DOHH2 (cell line): ENCODE data around the gene UVSSA.

Experiments
- H3F3A ChIP-seq: fragments of 200-600 bp; sonication (generic), shearing (Covaris generic); 2 replicates; pipeline ENCODE4 v1.6.0; 2016; ENCODE audit warnings: antibody characterized with exemption, mild to moderate bottlenecking; ENCODE audit not compliant: control insufficient read depth, insufficient read depth
- H3K27ac ChIP-seq: fragments of 200-600 bp; sonication (generic); 2 replicates; pipeline ENCODE4 v1.5.1; 2014; ENCODE audit warnings: low read depth, mild to moderate bottlenecking, low read length, moderate library complexity
- H3K27me3 ChIP-seq: fragments of 200-600 bp; sonication (generic); 2 replicates; pipeline ENCODE4 v1.6.1; 2014; ENCODE audit warnings: mild to moderate bottlenecking, low read length, mixed read lengths; ENCODE audit not compliant: control insufficient read depth
- H3K36me3 ChIP-seq: fragments of 200-600 bp; sonication (generic); 2 replicates; pipeline ENCODE4 v1.6.1; 2014; ENCODE audit warnings: mild to moderate bottlenecking, low read length, moderate library complexity, mixed read lengths; ENCODE audit not compliant: control insufficient read depth
- H3K4me1 ChIP-seq: fragments of 200-600 bp; sonication (generic); 2 replicates; pipeline ENCODE4 v1.6.1; 2014; ENCODE audit warnings: mild to moderate bottlenecking, low read length, mixed read lengths; ENCODE audit not compliant: control insufficient read depth
- H3K4me2 ChIP-seq: fragments of 200-600 bp; sonication (generic); 2 replicates; pipeline ENCODE4 v1.6.0; 2014; ENCODE audit warnings: mild to moderate bottlenecking, low read length, moderate library complexity
- H3K4me3 ChIP-seq: fragments of 200-600 bp; sonication (generic); 2 replicates; pipeline ENCODE4 v1.5.1; 2014; ENCODE audit warnings: mild to moderate bottlenecking, low read length, mixed read lengths
- H3K79me2 ChIP-seq: fragments of 200-600 bp; sonication (generic); 2 replicates; pipeline ENCODE4 v1.6.1; 2014; ENCODE audit warnings: mild to moderate bottlenecking, low read length, mixed read lengths; ENCODE audit not compliant: control insufficient read depth
- H3K9me2 ChIP-seq: fragments of 200-600 bp; sonication (generic); replicated peaks from 2 replicates; pipeline ENCODE4 v1.6.1; 2014; ENCODE audit warnings: mild to moderate bottlenecking, low read length, mixed read lengths; ENCODE audit not compliant: control insufficient read depth
- H3K9me3 ChIP-seq: fragments of 200-600 bp; sonication (generic); 2 replicates; pipeline ENCODE4 v1.6.1; 2014; ENCODE audit warnings: antibody characterized with exemption, low read length, mixed read lengths; ENCODE audit not compliant: control insufficient read depth, insufficient read depth
- H4K20me1 ChIP-seq: fragments of 200-600 bp; sonication (generic); 2 replicates; pipeline ENCODE4 v1.6.0; 2014; ENCODE audit warnings: low read depth, mild to moderate bottlenecking, antibody characterized with exemption, low read length, moderate library complexity; ENCODE audit not compliant: control insufficient read depth, insufficient read depth
- EZH2phosphoT487 ChIP-seq: fragments of 200-600 bp; sonication (generic); IDR thresholded peaks from 2 replicates; pipeline ENCODE4 v1.6.1; 2017; ENCODE audit warnings: borderline replicate concordance, mild to moderate bottlenecking, antibody characterized with exemption, low read length, moderate library complexity, mixed read lengths
- TF ChIP-seq, protein P1 (sequence below): fragments of 200-600 bp; sonication (generic); IDR thresholded peaks from one replicate; pipeline ENCODE4 v1.5.1; 2014; ENCODE audit warnings: antibody characterized with exemption, mild to moderate bottlenecking, low read depth, low read length; ENCODE audit not compliant: poor library complexity, severe bottlenecking

Gene UVSSA

DNA sequence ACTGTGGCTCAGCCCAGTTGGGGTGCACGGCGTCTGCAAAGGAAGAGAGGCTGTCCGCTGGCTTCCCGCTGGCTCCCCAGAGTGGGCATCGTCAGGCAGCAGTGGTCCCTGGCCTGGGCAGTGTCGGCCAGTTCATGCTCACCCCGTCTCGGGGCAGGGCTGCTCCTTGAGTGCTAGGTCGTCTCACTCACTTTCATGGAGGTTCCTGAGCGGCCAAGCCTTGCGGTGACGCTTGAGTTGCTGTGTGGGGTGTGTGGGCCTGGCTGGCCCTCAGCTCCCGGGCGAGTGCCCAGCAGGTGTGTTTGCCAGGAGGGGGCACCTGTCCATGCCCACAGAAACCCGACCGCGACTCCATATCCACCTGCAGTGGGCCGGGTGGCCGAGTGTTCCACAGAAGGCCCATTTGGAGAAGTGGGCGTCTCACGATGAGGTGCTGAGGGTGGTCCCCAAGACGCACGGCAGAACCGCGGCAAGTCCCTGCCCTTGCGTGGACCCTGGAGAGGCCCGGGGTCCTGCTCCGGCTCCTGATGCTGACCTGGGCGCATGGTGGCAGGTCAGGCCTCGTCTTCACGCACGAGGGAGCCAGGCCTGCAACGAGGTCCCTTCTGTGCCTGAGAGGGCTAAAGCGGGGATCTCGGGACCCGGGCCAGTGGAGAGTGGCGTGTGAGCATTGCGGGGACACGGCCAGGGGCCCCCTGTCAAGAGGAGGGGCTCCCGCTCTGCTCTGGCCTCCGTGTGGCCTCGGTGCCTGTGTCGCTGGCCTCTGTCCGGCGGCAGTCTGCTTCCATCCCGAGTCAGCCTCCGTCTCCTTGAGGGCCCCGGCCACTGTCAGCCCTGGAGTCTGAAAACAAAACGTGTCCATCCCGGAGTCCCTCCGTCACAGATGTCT, 18.5 kb upstream of the UVSSA start:
- no peak overlapping the region for H3K4me3 ChIP-seq
- no peaks in the 10 kb centered on the region for H3K9me3 ChIP-seq
- no peaks in the 10 kb centered on the region for H3K27me3 ChIP-seq
- no peaks in the 10 kb centered on the region for H3K4me1 ChIP-seq
- H4K20me1 ChIP-seq: no peaks in the 10 kb centered on the region
- no peaks in the 10 kb centered on the region for H3F3A ChIP-seq
- TF ChIP-seq, protein P1, sequence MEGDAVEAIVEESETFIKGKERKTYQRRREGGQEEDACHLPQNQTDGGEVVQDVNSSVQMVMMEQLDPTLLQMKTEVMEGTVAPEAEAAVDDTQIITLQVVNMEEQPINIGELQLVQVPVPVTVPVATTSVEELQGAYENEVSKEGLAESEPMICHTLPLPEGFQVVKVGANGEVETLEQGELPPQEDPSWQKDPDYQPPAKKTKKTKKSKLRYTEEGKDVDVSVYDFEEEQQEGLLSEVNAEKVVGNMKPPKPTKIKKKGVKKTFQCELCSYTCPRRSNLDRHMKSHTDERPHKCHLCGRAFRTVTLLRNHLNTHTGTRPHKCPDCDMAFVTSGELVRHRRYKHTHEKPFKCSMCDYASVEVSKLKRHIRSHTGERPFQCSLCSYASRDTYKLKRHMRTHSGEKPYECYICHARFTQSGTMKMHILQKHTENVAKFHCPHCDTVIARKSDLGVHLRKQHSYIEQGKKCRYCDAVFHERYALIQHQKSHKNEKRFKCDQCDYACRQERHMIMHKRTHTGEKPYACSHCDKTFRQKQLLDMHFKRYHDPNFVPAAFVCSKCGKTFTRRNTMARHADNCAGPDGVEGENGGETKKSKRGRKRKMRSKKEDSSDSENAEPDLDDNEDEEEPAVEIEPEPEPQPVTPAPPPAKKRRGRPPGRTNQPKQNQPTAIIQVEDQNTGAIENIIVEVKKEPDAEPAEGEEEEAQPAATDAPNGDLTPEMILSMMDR: no peak
- no peak for TF ChIP-seq EZH2phosphoT487
- H3K36me3 ChIP-seq: peaks cover 51% of the 10 kb centered on the region
- no peaks in the 10 kb centered on the region for H3K9me2 ChIP-seq
- H3K4me2 ChIP-seq: no peak overlapping the region
- H3K79me2 ChIP-seq: peaks cover 4% of the 10 kb centered on the region; the same call in 1 of the 2 replicates
- no peak overlapping the region for H3K27ac ChIP-seq

DNA sequence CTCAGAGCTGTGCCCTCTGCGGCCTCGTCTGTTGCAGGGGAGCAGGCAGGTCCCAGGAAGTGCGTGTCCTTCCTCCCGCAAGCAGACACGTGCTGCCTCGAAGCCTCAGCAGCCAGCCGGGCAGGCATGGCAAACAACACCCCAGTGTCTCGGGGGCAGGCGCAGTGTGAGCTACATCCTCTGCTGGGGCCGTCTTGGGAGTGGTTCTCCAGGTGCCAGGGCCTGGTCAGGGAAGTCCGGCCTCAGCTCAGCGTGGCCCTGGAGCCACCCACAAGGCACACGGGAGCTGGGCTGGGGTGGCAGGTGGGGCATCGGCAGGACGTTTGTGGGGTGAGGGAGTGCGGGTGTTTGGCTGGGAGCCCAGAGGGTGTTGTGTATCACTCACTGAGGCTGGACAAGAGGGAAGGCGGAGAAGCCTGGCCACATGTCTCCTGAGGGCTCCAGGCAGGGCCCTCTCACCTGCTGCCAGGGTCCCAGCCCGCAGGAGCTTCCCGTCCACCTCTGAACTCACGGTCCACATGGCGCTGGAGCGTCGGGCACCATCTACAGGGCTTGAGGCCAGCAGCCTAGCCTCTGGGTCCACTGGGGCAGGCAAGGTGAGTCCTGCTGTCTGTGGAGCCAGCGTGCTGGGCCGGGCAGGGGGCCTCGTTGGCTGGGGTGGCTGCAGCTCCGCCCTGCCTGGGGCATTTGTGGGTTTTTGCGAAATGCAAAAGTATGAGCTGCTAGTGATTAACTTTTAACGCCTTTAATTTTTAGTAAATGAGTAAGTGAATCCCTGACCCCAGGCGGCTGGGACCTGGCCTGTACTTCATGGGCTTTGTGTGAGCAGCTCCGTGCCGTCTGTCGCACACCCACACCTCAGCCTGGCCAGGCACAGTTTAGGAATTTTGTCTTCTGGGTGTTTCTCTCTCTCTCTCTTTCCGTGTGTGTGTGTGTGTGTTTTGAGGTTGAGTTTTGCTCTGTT, 17.3 kb upstream of the UVSSA start:
- Histone ChIP-seq H3K9me2 (no peaks in the 10 kb centered on the region), H3K4me2 (no peak overlapping the region), H4K20me1 (no peaks in the 10 kb centered on the region), H3K36me3 (peaks cover 46% of the 10 kb centered on the region), H3F3A (no peaks in the 10 kb centered on the region), H3K27me3 (no peaks in the 10 kb centered on the region), H3K27ac (no peak overlapping the region), H3K9me3 (no peaks in the 10 kb centered on the region), H3K4me1 (no peaks in the 10 kb centered on the region), H3K4me3 (no peak overlapping the region), H3K79me2 (peaks cover 4% of the 10 kb centered on the region; the same call in 1 of the 2 replicates)
- TF ChIP-seq, protein P1: no peak
- TF ChIP-seq EZH2phosphoT487: no peak

DNA sequence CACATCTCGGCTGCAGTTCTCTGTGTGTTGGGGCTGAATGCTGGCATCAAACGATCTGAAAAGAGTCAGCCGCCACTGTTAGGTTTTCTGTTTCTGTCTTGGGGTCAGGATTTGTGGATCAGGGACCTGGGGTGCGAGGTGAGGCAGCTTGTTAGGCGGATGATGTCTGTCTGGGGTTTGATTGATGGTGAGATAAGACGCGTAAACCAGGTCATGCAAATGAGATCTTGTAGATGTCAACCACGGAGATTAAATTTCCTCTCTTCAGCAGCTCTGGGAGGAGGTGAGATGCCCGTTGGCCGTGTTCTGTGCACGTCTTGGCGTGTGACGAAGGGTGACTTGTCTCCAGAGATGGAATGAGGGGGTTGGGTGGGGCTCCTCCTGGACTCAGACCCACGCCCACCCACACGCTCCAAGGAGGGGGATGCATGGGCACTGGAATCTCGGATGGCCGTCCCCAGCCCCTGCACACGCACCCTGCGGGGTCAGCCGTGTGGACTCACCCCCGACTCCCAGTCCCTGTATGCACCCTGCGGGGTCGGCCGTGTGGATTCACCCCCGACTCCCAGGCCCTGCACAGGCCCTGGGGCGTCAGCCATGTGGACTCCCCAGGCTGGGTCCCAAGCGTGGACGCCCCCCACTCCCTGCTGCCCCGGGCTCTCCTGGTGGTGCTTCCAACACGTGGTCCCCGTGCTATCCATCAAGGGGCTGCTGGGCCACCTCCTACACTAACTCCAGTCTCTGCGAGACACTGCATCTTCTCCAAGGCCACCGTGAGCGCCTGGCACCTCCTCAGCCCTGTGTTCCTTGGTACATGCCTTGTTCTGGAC, 16.0 kb upstream of the UVSSA start:
- Histone ChIP-seq H3K9me3 (no peaks in the 10 kb centered on the region), H3K9me2 (no peaks in the 10 kb centered on the region), H3K27ac (no peak overlapping the region), H3K27me3 (no peaks in the 10 kb centered on the region), H3F3A (no peaks in the 10 kb centered on the region), H3K4me3 (no peak overlapping the region), H3K4me1 (no peaks in the 10 kb centered on the region), H3K4me2 (no peak overlapping the region), H4K20me1 (no peaks in the 10 kb centered on the region), H3K79me2 (peaks cover 4% of the 10 kb centered on the region; the same call in 1 of the 2 replicates), H3K36me3 (peaks cover 37% of the 10 kb centered on the region)
- TF ChIP-seq, protein P1: no peak
- no peak for TF ChIP-seq EZH2phosphoT487
